ENCODE results near the gene BUB3. TPM values are rescaled to one million over a fixed set of nuclear protein-coding genes. Genes with fewer than 3 reads are reported as not detected.

Gene BUB3
- total and polyA plus RNA-seq, 2 of the 4 experiments (the other 2 are of a cell fraction) = 215 to 384 TPM

- in situ Hi-C loops (cut with MboI; ENCODE audit: low sequenced_read_pairs) (loop anchor here (25.0 kb wide), 2 partner anchors 298 to 1023 kb away; no protein-coding TSS in a partner anchor), dilution Hi-C loops (cut with HindIII; ENCODE audit: low sequenced_read_pairs, unreplicated experiment) (no loop called here), intact Hi-C loops (cut with micrococcal nuclease) (no loop called here)
- TF ChIP-seq CHD1 (IDR thresholded peaks at IDR 0.05; ENCODE audit: low read depth, low read length) = no peak
- TF ChIP-seq CEBPB (IDR thresholded peaks at IDR 0.05; ENCODE audit: low read depth, low read length) = no peak
- TF ChIP-seq POLR2A (IDR thresholded peaks at IDR 0.05; ENCODE audit: low read depth, low read length) = no peak
- TF ChIP-seq RCOR1 (IDR thresholded peaks at IDR 0.05; ENCODE audit: insufficient replicate concordance, low read length) = no peak
- TF ChIP-seq, protein P1, sequence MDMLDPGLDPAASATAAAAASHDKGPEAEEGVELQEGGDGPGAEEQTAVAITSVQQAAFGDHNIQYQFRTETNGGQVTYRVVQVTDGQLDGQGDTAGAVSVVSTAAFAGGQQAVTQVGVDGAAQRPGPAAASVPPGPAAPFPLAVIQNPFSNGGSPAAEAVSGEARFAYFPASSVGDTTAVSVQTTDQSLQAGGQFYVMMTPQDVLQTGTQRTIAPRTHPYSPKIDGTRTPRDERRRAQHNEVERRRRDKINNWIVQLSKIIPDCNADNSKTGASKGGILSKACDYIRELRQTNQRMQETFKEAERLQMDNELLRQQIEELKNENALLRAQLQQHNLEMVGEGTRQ (IDR thresholded peaks at IDR 0.05; ENCODE audit: low read depth, low read length) = no peak
- TF ChIP-seq MAFK (IDR thresholded peaks at IDR 0.05; ENCODE audit: low read depth, low read length) = no peak
- TF ChIP-seq MXI1 (IDR thresholded peaks at IDR 0.05; ENCODE audit: borderline replicate concordance, low read depth, low read length) = no peak
- DNase-seq = no peak
- Histone ChIP-seq H2BK20ac (ENCODE audit: low read depth, low read length) (no peak overlapping the region), H4K5ac (ENCODE audit: low read depth, low read length) (no peak overlapping the region), H3K4ac (ENCODE audit: low read depth, low read length) (no peak overlapping the region), H3K4me2 (ENCODE audit: low read depth, low read length) (no peak overlapping the region), H3K9me3 (ENCODE audit: control insufficient read depth, insufficient read depth, low read length) (no peaks in the 10 kb centered on the region), H3K56ac (ENCODE audit: extremely low read depth, insufficient read depth, low read length) (no peak overlapping the region), H2AK5ac (ENCODE audit: low read depth, low read length) (no peak overlapping the region), H3K9me1 (ENCODE audit: insufficient read depth, low read length) (no peaks in the 10 kb centered on the region), H4K91ac (ENCODE audit: insufficient read depth, low read depth, low read length) (no peak overlapping the region), H4K20me1 (ENCODE audit: insufficient read depth, low read length) (peaks cover 22% of the 10 kb centered on the region), H2AK9ac (replicated peaks; ENCODE audit: low read depth, low read length, poor library complexity) (no peak overlapping the region), H3K18ac (ENCODE audit: low read depth, low read length) (no peak overlapping the region), H3K4me3 (ENCODE audit: insufficient read depth, low read depth, low read length) (no peak overlapping the region), H2AFZ (replicated peaks; ENCODE audit: low read length, poor library complexity) (no peak overlapping the region), H2BK120ac (ENCODE audit: low read depth, low read length) (no peak overlapping the region), H3K14ac (replicated peaks; ENCODE audit: low read depth, low read length) (no peak overlapping the region), H2BK5ac (ENCODE audit: low read depth, low read length, poor library complexity, severe bottlenecking) (no peak overlapping the region), H3K4me1 (ENCODE audit: control insufficient read depth, insufficient read depth, low read length) (no peaks in the 10 kb centered on the region; the same call in 1 of the 2 replicates), H3K23ac (ENCODE audit: low read depth, low read length) (no peak overlapping the region), H3K27me3 (ENCODE audit: control insufficient read depth, insufficient read depth, low read length) (no peaks in the 10 kb centered on the region), H2BK15ac (ENCODE audit: low read depth, low read length) (no peak overlapping the region), H3K79me1 (ENCODE audit: low read depth in 1 of 2, low read length in 2 of 2) (peaks cover 21 to 34% of the 10 kb centered on the region in 2 experiments), H3K9ac (ENCODE audit: low read depth, low read length) (no peak overlapping the region), H4K8ac (ENCODE audit: low read depth in 2 of 2, low read length in 2 of 2) (no peak overlapping the region), H3K27ac (ENCODE audit: insufficient read depth, low read length) (no peak overlapping the region), H3K36me3 (ENCODE audit: control insufficient read depth, insufficient read depth, low read length) (peaks cover 16% of the 10 kb centered on the region)
- ChIA-PET POLR2A (ENCODE audit: unreplicated experiment) (no interaction called here), CTCF (no interaction called here)
- ATAC-seq (ENCODE audit: low read depth) = no peak
- 100% methylated on average over 2 of the region's 11 CpGs; no CpG with 5 or more reads in 1 of the 2 experiments for WGBS, 2 experiments (ENCODE audit: extremely low coverage in 2 of 2, insufficient read length in 1 of 2)
- no TSS peak for BruUV-seq (replicated peaks)
These were observed 6.2 kb downstream of the BUB3 start for GRCh38 chr10:123160311-123160980.

All from IMR-90 (cell line).